Activated effector memory CD4-positive, alpha-beta T cell treated with Interleukin-2 at 50 U/mL for 16 hours (primary cell): ENCODE data around the gene CFAP91.
A peak's percentile ranks its signal among the peaks of the same experiment; 100 is the strongest.

Source experiments
- DNase-seq: peaks from one replicate; pipeline ENCODE4 v3.0.0-alpha.2; 2020

The CFAP91 gene

GRCh38 chr3:119702530-119703527 lies at the start of gene CFAP91:
Gene CFAP91 (plus strand): TSS chr3:119703022. CDS start chr3:119703099, 77 bp downstream.
- peak; percentile 69 for DNase-seq

- DNase-seq, result no peak
These were observed 48.9 kb upstream of the CFAP91 start for GRCh38 chr3:119653876-119654275.

- DNase-seq, result no peak
These were observed 44.7 kb upstream of the CFAP91 start for GRCh38 chr3:119657887-119658702.

GRCh38 chr3:119658994-119659393 lies 43.8 kb upstream of the CFAP91 start:
- DNase-seq, result no peak

GRCh38 chr3:119659606-119660291 lies 43.1 kb upstream of the CFAP91 start:
- no peak for DNase-seq

- DNase-seq, result no peak
These were observed 42.1 kb upstream of the CFAP91 start, which contains the start of gene POPDC2 for GRCh38 chr3:119660474-119661440. Gene POPDC2 (minus strand): TSS chr3:119660589. CDS start chr3:119660423, 166 bp downstream.

- no peak for DNase-seq
These were observed 40.0 kb upstream of the CFAP91 start for GRCh38 chr3:119662604-119663373.

GRCh38 chr3:119663885-119664284 lies 38.9 kb upstream of the CFAP91 start:
- no peak for DNase-seq

- DNase-seq, result no peak
These were observed 38.5 kb upstream of the CFAP91 start for GRCh38 chr3:119664370-119664769.

- DNase-seq, result no peak
These were observed 37.9 kb upstream of the CFAP91 start for GRCh38 chr3:119664850-119665379.

- DNase-seq, result no peak
These were observed 36.8 kb upstream of the CFAP91 start for GRCh38 chr3:119665954-119666559.

- no peak for DNase-seq
These were observed 32.8 kb upstream of the CFAP91 start for GRCh38 chr3:119669906-119670570.

- no peak for DNase-seq
These were observed 30.0 kb upstream of the CFAP91 start for GRCh38 chr3:119672776-119673175.

- DNase-seq, result no peak
These were observed 28.9 kb upstream of the CFAP91 start for GRCh38 chr3:119673875-119674274.

- no peak for DNase-seq
These were observed 27.5 kb upstream of the CFAP91 start for GRCh38 chr3:119675188-119675874.

- DNase-seq, result no peak
These were observed 26.8 kb upstream of the CFAP91 start for GRCh38 chr3:119676020-119676419.

- DNase-seq, result peak; percentile 92
These were observed 25.8 kb upstream of the CFAP91 start, which contains the start of gene COX17 for GRCh38 chr3:119676771-119677640. Gene COX17 (minus strand): TSS chr3:119677406. CDS start chr3:119677310, 96 bp downstream.

- no peak for DNase-seq
These were observed 25.2 kb upstream of the CFAP91 start for GRCh38 chr3:119677641-119677934.
